Erythroblast (primary cell): Measurements from ENCODE around the gene DIP2C.

Source experiments
- DNase-seq, 2 experiments: peaks; one replicate each; lab custom pipeline; 2025; lab: John Stamatoyannopoulos, UW
- GATA1 ChIP-seq: IDR thresholded peaks from 2 replicates; pipeline ENCODE4 v1.6.1; 2011; ENCODE audit warnings: low read depth, mild to moderate bottlenecking, control low read depth, low read length, moderate library complexity
- POLR2A ChIP-seq: IDR thresholded peaks from 2 replicates; pipeline ENCODE4 v1.6.1; 2011; ENCODE audit warnings: mild to moderate bottlenecking, low read length

Gene DIP2C

DNA sequence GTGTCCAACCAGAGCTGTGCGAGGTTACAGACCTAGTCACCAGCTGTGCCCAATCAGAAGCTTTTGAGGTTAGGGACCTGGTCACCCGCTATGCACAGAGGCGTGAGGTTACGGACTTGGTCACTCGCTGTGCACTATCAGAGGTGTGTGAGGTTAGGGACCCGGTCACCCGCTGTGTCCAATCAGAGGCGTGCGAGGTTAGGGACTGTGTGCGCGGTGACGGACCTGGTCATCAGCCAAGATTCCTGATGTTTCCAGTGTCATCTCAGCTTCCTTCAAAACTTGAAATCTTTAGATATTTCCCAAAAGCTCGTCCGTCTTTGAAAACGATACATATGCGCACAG lies 182.1 kb downstream of the DIP2C start:
- no peak for DNase-seq
- no peak for TF ChIP-seq POLR2A
- TF ChIP-seq GATA1: no peak

DNA sequence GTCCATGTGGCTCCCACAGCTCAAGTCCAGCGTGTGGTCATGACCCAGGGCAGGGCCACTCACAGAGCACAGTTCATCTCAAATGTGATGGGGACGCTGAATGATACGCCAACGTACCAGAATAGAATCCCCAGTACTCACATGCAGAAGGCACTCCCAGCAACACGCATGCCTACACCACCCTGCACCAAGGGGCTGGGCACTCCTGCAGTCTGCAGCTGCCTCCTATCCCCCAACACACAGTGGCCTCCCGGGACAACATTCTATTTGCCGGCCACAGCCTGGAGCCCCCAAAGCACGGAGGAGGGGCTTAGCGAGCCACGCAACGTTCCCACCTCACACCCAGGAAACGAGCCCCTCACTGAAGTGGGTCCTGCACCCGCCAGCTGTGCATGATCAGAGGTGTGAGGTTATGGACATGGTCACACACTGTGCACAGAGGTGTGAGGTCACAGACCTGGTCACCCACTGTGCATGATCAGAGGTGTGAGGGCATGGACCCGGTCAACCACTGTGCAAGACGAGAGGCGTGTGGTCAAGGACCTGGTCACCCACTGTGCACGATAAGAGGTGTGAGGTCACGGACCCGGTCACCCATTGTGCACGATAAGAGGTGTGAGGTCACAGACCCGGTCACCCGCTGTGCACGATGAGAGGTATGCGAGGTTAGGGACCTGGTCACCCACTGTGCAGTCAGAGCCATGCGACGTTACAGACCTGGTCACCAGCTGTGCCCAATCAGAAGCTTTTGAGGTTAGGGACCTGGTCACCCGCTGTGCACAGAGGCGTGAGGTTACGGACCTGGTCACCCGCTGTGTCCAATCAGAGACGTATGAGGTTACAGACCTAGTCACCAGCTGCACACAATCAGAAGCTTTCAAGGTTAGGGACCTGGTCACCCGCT lies 182.8 kb downstream of the DIP2C start:
- no peak for DNase-seq
- TF ChIP-seq POLR2A (no peak), GATA1 (no peak)

DNA sequence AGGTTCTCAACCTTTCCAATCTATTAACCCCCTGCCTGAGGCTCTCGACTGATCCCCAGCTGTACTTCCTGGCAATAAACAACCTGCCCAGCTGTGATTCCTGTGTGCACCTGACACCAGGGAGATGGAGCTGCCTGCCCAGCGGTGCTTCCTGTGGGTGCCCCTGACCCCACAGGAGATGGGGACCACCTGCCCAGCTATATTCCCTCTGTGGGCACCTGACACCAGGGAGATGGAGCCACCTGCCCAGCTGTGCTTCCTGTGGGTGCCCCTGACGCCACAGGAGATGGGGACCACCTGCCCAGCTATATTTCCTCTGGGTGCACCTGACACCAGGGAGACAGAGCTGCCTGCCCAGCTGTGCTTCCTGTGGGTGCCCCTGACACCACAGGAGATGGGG lies 184.0 kb downstream of the DIP2C start:
- TF ChIP-seq GATA1: no peak
- no peak for TF ChIP-seq POLR2A
- DNase-seq: no peak

DNA sequence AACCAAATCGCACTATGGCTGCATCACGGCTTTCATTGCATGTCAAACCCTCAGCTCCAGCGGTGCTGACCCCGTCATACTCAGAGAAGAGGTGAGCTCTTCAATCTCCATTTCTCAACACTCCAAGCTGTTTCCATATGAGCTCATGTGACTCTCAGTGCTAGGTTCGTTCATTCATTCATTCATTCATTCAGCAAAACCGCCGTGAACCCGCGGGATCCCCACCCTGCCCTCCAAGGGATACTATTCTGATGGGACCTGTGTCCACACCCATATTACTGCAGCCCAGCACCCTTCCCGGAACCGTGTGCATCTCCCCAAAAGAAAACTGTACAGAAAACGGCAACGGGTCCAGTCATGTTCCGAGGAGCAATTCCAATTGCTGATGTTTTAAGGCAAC lies 184.7 kb downstream of the DIP2C start:
- TF ChIP-seq GATA1: no peak
- TF ChIP-seq POLR2A: no peak
- DNase-seq: no peak

DNA sequence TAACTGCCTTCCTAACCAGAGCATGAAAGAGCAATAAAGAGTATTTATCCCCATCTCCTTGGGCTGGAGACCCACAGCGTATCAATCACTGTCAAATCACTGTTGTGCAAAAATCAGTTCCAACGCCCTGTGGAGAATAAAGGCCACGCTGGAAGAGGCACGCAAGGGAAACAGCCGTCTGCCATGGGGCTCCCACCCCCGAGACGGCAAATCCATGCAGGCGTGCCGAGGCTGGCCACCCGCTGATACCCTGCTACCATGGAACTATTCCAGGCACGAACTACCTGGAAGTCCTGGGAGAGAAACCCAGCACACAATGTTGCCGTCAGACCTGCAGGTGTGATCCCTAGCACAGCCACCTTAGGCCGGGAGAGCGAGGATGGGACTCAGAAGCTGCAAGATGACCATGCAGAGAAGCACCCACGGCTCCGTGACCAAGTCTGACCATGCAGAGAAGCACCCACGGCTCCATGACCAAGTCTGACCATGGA lies 185.3 kb downstream of the DIP2C start:
- no peak for DNase-seq
- TF ChIP-seq GATA1: no peak
- no peak for TF ChIP-seq POLR2A

DNA sequence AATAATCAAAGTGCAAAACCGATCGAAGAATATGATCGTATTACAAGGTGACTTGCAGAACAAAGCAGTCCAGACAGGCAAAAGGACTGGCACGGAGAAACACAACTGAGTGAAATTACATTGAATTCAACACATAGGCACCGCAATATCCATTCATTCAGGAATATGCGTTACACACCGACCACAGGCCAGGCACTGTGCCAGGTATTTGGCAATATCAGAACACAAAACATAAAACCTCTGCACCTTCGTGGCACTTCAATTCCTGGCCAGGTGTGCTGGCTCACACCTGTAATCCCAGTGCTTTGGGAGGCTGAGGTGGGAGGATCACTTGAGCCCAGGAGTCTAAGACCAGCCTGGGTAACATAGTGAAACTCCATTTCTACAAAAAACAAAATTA lies 187.9 kb downstream of the DIP2C start:
- no peak for TF ChIP-seq GATA1
- TF ChIP-seq POLR2A: no peak
- no peak for DNase-seq

DNA sequence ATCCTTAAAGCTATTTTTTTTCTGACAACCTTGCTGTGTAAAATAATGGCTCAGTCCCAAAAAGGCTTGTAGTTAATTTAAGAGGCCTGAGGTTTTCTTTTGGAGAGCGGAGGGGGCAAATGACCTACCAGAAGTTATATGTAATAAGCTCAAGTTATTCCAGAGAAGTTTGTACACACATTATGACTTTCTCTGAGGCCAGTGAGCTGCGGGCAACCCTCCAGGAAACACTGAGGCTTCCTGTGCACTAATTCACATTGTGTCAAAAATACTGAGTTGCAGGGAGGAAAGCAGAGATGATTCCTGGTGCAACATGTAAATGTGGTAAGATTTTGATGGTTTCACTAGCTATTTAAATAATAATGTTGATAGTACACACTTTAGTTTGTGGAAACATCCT lies 188.6 kb downstream of the DIP2C start:
- no peak for DNase-seq
- TF ChIP-seq POLR2A (no peak), GATA1 (no peak)

DNA sequence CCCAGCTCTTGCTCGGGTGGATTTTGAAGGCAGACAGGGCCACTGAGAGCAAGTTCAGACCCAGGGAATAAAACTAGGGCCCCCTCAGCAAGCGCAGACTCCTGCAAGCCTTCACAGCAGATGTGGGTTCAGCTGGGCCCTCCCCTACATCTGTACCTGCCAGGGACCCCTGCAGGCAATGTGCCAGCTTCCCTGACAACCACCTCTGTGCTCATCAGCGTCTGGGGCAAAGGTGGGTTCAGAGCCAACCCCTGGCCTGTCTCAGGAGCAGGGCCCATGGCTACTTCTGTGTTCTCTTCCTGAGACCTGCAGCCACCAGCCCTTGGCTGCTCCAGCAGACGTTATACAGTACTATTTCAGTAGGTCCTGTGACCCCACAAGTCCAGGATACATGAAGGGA lies 189.5 kb downstream of the DIP2C start:
- no peak for TF ChIP-seq POLR2A
- TF ChIP-seq GATA1: no peak
- no peak for DNase-seq

DNA sequence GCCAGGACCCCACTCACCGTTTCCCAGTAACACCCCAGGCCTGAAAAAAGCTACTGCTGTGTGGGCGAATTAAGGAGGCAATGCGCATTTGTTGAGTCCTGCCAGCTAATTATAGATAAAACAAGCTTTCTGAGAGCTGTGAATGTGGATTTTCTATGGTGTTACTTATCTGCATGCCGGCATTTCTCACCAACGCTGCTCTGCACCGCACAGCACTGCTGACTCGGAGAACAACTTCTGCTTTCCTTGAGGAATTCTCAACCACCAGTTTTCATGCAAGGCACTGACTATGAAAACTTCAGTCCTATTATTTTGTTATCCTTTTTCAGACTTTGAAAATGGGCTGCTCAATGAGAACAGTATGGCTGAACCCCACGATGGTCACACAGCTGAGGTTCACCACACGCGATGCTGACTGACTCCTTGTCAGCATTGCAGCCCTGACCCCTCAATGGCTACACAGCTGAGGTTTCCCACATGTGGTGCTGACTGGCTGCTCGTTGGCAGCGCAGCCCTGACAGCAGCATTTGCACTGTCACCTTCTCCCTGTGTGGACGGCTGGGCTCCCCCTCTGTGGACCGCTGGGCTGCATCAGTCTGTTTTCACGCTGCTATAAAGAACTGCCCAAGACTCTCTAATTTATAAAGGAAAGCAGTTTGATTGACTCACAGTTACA lies 190.6 kb downstream of the DIP2C start:
- TF ChIP-seq POLR2A: no peak
- TF ChIP-seq GATA1: no peak
- DNase-seq: no peak

DNA sequence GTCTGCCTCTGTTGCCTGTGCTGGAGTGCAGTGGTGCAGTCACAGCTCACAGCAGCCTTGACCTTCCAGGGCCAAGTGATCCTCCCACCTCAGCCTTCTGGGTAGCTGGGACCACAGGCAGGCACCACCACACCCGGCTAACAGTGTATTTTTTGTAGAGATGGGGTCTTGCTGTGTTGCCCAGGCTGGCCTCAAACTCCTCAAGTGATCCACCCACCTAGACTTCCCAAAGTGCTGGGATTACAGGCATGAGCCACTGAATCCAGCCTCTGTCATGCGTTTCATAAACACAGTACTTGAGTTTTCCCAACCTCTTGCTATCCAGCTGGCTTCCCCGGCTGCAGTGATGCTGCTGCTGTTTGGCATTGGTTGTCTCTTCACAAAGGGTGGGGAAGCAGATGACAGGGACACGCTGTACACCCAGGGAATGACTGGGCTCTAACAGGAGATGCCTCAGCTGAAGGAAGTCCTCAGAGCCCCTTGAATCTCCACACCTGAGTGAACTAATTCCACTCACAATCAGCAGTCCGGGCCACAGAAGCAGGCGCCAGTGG lies 191.5 kb downstream of the DIP2C start:
- TF ChIP-seq GATA1 (no peak), POLR2A (no peak)
- no peak for DNase-seq

DNA sequence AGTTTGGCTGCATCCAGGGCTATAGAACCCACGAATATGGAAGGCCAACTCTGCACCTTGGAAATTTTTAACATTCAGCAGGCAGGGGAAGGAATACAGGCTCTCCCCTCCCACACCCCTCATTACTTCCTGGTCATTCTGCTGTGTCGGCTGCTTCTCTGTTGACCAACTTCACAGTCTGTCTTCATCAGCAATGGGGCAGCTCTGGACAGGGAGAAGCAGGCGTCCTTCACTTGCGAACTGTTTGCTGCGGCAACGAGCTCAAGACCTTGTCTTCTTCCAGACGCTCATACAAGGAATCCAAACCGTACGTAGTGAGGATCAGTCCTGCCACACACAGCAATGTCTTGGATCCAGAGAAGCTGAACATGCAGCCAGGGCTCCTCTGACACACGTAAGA lies 192.2 kb downstream of the DIP2C start:
- no peak for DNase-seq
- no peak for TF ChIP-seq POLR2A
- TF ChIP-seq GATA1: no peak

DNA sequence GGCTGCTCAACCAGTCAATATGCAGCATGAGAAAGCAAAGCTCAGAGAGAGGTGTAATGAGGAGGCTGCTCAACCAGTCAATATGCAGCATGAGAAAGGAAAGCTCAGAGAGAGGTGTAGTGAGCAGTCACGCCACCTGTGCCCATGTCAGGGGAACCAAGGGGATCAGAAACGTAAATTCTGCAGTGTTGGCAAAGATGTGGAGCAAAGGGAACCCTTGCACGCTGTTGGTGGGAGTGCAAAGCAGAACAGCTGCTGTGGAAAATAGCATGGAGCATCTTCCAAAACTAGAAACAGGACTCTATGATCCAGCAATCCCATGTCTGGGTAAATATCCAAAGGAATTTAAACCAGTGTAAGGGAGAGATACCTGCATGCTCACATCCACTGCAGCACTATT lies 194.9 kb downstream of the DIP2C start:
- DNase-seq: no peak
- TF ChIP-seq POLR2A (no peak), GATA1 (no peak)

DNA sequence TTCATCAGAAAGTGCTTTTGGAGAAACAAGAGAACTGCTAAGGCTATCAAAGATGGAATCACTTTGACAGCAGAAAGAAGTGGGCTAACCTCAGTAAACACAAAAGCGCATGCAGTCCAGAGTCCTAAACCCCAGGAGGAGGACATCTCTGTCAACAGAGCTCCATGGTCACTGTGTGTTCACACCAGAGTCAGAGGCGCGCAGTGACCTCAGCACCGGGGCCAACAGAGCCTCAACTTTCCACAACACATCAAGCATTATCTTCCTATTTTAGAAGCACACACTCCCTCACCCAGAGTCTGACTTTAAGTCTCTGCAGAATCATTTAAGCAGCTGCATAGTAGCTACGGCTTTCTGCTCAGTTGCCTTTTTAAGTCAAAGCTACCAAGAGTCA lies 195.3 kb downstream of the DIP2C start:
- no peak for TF ChIP-seq GATA1
- TF ChIP-seq POLR2A: no peak
- no peak for DNase-seq

DNA sequence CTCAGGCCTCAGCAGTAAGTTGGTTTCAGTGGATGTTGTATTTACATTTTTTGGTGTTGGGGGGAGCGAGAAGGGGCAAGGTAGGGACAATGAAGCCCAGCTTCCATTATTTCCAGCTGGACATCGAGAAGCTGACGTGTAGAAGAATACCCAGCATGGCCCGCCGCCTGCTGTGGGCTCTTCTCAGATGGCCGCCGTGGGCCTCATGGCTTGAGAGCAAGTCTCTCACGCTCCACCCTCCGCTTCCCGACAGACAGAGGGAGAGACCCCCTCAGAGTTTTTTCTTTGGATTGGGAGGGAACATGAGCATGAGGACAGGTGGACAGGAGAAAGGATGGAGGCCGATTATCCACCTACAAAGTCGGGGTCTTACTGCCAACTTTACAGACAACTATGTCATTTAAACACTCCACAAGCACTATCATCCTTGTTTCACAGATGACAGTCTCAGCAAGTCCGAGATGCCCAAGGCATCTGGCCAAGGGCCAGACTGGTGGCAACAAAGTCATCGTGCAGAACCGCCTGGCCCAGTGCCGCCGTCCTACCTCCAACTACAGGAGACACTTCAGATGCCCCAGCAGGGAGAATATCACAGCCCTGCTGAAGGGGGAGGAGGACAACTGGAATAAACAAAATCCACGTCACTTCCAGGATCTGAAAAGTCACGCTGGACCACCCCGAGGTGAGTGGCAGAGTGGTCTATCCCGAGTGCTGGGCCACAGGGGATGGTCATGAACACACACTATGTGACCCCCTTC lies 195.9 kb downstream of the DIP2C start:
- TF ChIP-seq GATA1 (no peak), POLR2A (no peak)
- DNase-seq: no peak
